Anterior cingulate cortex (tissue), 58 donors: ENCODE results near the gene CPN2.
A peak's percentile ranks its signal among the peaks of the same experiment; 100 is the strongest.

Experiments used
- DNase-seq, 58 donors: peaks; one replicate each; lab custom pipeline; 2025; lab: John Stamatoyannopoulos, UW

The CPN2 gene

DNA sequence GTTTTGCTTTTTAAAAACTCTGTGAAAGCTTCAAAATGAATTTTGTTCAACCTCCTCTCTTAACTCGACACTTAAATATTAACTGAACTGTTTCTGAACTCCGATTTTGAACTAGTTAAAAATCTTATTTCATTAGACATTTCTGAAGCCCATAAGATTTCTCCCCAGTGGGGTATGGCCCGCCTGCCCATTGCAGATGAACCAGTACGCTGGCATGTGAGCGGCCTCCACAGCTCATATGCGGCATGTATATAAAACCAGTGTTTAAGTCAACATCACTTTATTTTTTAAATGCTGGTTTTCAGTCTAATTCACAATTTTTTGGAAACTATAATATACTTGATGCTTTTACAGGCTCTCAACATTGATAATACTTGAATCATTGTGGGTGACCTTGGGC, 50.2 kb downstream of the CPN2 start:
- no peak for DNase-seq

DNA sequence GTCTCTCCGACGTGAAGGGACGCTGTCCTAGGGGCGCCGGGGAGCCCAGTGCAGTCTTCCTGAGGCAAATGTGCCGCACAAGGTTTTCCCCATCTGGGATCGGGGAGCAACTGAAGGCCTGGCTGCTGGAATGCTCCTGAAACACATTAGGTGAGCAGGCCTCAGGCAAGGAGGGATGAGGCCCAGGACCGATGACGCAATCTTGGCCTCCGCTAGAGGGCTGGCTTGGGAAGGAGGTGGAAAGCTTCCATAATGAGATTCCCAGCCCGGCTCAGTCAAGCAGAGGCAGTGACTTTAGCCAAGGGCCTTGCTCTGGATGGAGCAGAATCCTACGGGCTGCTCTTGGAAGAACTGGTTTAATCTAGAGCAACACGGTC, 50.8 kb downstream of the CPN2 start:
- DNase-seq, result peak in 34 of 58 donors; percentile 9 to 66 (median 37)

DNA sequence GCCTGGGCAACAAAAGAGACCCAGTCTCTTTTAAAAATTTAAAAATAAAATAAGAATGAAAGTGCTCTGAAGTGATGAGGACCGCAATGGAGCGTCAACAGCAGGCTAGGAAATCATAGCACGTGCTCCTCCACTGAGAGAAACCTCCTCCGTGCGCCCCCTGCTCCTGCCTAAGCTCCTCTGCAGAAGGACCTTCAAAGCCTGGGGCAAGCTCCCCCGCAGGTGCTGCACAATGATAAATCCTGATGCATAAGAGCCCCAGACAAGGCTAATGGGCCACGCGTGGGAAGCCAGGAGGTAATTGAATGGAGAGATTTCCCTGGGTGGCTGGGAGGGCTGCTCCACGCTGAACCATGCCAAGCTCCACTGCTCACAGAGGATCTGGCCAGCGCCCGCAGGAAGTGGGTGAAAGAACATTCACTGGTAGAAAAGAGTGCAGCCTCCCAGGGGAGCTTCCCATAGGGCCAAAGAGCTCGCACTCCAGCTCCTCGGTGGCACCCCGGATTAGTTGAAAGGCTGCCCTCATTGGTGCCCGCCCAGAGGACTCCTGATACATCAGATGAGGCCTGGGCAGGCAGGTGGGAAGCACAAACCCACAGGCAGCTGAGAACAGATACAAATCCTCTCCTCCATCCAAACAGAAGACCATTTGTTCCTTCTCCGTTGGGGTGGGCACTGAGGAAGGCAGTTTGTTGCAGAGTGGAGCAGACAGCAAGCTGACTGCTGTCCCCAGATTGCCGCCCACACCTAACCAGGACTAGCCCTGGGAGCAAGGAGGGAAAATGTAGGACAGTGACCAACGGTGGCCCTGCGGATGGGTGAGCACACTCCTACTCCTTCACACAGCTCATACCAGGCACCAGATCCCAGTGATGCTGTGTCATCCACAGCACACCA, 52.5 kb downstream of the CPN2 start:
- DNase-seq, result peak in 1 of 58 donors; percentile 9

DNA sequence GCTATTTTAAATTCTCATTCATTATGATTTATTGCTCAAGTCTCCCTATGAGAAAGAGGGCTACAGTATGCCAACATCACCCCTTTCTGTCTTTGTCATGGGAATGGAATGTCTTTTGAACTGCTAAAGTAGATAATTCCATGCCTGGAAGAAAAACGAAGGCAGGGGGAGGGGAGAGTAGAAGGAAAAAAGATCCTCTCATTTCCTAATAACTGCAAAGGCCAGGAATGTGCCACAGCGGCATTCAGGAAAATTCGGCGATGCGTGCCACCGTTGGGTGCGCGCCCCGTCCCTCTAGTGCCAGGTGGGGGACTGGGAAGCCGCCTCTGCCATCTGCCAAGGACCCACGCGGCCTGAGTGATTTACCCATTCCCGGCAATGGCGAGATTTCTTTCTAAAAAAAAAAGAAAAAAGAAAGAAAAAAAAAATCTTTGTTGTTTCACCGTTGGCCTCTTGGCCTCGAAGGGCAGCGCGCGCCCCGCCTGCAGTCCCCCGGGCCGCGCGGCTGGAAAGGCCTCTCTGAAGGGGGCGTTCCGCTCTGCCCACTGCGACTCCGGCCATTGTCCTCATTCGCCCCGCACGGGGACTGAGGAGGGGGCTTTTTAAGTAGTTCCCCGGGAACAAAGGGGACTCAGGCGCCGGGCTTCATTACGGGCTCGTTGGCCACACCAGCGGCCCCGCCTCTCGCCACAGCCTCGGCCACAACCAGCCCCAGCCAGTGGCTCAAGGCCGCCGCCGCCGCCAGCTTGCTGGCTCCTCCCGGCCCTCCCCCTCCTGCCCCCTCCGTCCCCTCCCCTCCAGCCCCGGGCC, 54.5 kb downstream of the CPN2 start:
- peak in 11 of 58 donors; percentile 16 to 70 (median 29) for DNase-seq

DNA sequence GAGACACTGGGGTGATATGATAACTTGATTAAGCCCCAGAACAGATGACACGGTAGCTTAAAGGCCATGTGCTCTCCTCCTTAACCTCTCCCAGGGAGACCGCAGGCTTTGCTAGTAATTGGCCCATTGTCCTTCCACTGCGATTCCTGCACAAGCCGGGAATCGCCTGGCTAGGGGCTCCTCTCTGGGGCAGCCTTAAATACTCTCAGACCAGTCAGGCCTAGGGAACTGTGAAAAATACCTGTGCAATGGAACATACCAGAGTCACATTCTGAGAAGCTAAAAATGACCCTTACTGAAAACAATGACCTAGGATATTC, 56.3 kb downstream of the CPN2 start:
- DNase-seq, result no peak

DNA sequence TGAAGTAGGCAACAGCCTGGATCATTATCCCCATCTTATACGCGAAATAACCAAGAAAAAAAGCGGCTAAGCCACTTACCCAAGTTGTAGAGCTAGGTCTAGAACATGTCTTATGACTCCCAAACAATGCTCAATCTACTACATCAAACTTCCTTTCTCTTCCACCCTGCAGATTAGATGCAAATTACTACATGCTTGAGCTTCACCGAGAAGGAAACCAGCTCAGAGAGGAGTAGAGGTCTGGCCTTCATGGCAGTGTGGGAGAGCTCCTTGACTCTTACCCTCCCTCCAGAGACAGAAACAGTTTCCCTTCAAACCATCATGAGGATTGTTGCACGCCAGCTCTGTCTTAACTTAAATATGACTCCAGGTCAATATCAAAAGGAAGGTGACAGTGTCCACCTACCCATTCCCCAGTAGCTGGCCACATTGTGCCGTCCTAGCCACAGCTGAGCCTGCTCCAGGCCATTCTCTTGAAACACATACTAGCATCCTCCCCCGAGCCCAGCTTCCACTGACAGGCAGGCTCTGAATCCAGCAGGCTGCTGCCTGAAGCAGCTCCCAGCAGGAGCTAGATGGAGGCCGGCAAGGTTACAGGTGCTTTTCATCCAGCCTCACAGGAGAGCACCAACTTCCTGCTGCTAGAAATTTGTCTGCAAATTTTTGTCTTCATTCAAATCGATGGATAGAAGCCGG, 56.8 kb downstream of the CPN2 start:
- DNase-seq, result no peak

DNA sequence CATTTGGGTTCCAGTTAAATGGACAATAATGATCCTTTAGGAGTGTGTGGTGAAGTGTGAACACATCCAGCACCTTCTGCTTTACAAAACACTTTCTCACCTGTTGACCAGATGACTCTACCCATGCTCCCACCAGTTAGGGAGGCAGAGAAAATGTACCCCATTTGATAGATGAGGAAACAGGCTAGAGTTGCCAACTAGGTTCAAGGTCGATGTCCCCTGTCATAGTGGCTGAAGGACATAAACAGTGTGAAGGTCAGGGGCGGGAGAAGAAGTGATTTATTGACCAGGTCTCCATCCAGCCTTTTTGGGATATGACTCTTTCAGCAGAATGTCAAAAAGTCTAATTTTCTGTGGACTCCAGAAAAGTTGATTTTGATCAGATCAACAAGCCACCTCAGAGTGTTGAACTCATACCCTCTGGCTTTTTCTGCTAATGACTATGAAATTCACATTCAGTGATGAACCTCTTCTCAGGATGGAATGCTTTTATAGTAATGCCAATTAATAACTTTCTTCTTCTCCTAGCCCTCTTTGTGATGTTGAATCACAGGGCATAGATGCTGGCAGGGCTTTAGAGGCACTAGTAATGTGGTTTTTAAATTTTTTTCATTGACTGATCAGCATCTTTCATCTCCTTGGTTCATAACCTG, 57.5 kb downstream of the CPN2 start:
- no peak for DNase-seq

DNA sequence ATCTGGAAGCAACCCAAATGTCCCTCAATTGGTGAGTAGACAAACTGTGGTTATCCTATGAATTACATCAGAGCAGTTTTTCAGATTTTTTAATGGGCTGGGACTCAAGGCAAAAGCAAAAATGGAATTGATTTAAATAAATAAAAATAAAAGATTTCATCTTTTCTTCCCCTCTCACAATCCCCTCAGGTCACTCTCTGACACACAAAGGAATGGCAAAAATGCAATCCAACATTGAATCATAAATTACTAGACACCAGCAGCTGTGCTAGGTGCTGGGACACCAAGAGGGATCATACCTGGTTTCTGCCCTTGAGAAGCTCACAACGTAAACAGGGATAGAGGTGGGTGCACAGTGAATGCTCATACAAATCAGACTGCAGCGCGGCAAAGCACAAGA, 58.8 kb downstream of the CPN2 start:
- no peak for DNase-seq
